HL-60 (cell line): ENCODE data around the gene WBP1.

Experiments used
- DNase-seq, 2 experiments: peaks; one replicate each; pipeline ENCODE4 v3.0.0-alpha.2; 2010 to 2020; ENCODE audit warnings: low read depth in 1 of 2, low spot score in 1 of 2
- H3K27ac ChIP-seq: fragments of 250-450 bp; sonication (Bioruptor Pico); replicated peaks from 2 replicates; pipeline ENCODE4 v1.5.1; 2020; ENCODE audit warnings: mild to moderate bottlenecking, moderate library complexity
- H3K27me3 ChIP-seq: fragments of 250-450 bp; sonication (Bioruptor Pico); 2 replicates; pipeline ENCODE4 v1.5.1; 2021; ENCODE audit warnings: mild to moderate bottlenecking, moderate library complexity; ENCODE audit not compliant: insufficient read depth, poor library complexity, severe bottlenecking
- H3K4me3 ChIP-seq: replicated peaks from 2 replicates; pipeline ENCODE4 v1.5.1; 2011; ENCODE audit warnings: mild to moderate bottlenecking, control low read depth, low read length; ENCODE audit not compliant: insufficient read depth
- CTCF ChIP-seq: IDR thresholded peaks from one replicate; pipeline ENCODE4 v1.5.1; 2011; ENCODE audit warnings: low read length, control low read depth, inconsistent platforms; ENCODE audit not compliant: insufficient read depth
- GABPA ChIP-seq: IDR thresholded peaks from 2 replicates; pipeline ENCODE4 v1.6.1; 2012; ENCODE audit warnings: low read depth
- POLR2AphosphoS5 ChIP-seq: IDR thresholded peaks from 2 replicates; pipeline ENCODE4 v1.6.1; 2012; ENCODE audit warnings: low read depth
- REST ChIP-seq: IDR thresholded peaks from 2 replicates; pipeline ENCODE4 v1.6.1; 2012; ENCODE audit warnings: low read depth; ENCODE audit not compliant: insufficient replicate concordance
- SPI1 ChIP-seq: IDR thresholded peaks from 2 replicates; pipeline ENCODE4 v1.6.1; 2012; ENCODE audit warnings: low read depth, mild to moderate bottlenecking, borderline replicate concordance

The WBP1 gene

GRCh38 chr2:74496997-74497776 lies 38.9 kb downstream of the WBP1 start:
- Histone ChIP-seq H3K4me3 (no peak overlapping the region), H3K27me3 (peaks cover 45% of the 10 kb centered on the region), H3K27ac (no peak overlapping the region)
- DNase-seq, result no peak
- TF ChIP-seq POLR2AphosphoS5 (no peak), GABPA (no peak), SPI1 (no peak), REST (no peak), CTCF (no peak)

GRCh38 chr2:74497777-74498499 lies 39.7 kb downstream of the WBP1 start:
- H3K4me3 ChIP-seq, result no peak overlapping the region
- peaks cover 52% of the 10 kb centered on the region for H3K27me3 ChIP-seq
- H3K27ac ChIP-seq, result no peak overlapping the region
- no peak for TF ChIP-seq CTCF
- no peak for TF ChIP-seq GABPA
- TF ChIP-seq SPI1, result no peak
- TF ChIP-seq REST, result no peak
- no peak for TF ChIP-seq POLR2AphosphoS5
- DNase-seq, result no peak

- Histone ChIP-seq H3K27me3 (peaks cover 60% of the 10 kb centered on the region), H3K4me3 (no peak overlapping the region), H3K27ac (no peak overlapping the region)
- TF ChIP-seq CTCF (no peak), GABPA (no peak), REST (no peak), SPI1 (no peak), POLR2AphosphoS5 (no peak)
- no peak for DNase-seq
Measured at GRCh38 chr2:74498500-74499266, 40.4 kb downstream of the WBP1 start.
